ENCODE measurements around the gene AMPD2. TPM values are rescaled to one million over a fixed set of nuclear protein-coding genes. Genes with fewer than 3 reads are reported as not detected.

AMPD2 gene
- polyA plus RNA-seq, 3 donors, result 75.0 to 961 (median 117) TPM

- intact Hi-C loops (cut with micrococcal nuclease), result loop anchor here (2.0 to 10.0 kb wide), 3 partner anchors 131 to 370 kb away; partner anchors contain the start of gene AHCYL1 (in 1 of the 2)
- H2AFZ ChIP-seq (ENCODE audit: insufficient read depth, low read depth, low read length, poor library complexity, severe bottlenecking), result no peak overlapping the region
- TF ChIP-seq CTCF (IDR thresholded peaks at IDR 0.05), result no peak
- no CpG with 5 or more reads among the region's 2 CpGs for WGBS (ENCODE audit: insufficient coverage)
- no peak for DNase-seq
- H4K20me1 ChIP-seq (ENCODE audit: insufficient read depth, low read length), result no peaks in the 10 kb centered on the region
- peaks cover 16% of the 10 kb centered on the region for H3K4me1 Mint-ChIP-seq
- H3K79me2 ChIP-seq (ENCODE audit: insufficient read depth, low read length), result no peaks in the 10 kb centered on the region
- H3K9me3 Mint-ChIP-seq, result peaks cover 0 to 5% (median 0%) of the 10 kb centered on the region in 7 donors
- H3K9me3 ChIP-seq (replicated peaks in 1 of 2; ENCODE audit: control insufficient read depth in 1 of 2, insufficient read depth in 1 of 2, low read length in 2 of 2), result no peaks in the 10 kb centered on the region
- H3K9ac ChIP-seq (ENCODE audit: insufficient read depth, low read length, poor library complexity, severe bottlenecking), result no peak overlapping the region
- H3K27me3 ChIP-seq (ENCODE audit: control insufficient read depth in 2 of 2, insufficient read depth in 2 of 2, low read length in 2 of 2), result no peaks in the 10 kb centered on the region
- H3K27ac Mint-ChIP-seq, result peak overlapping the region in 2 of 7 donors; percentile 28 to 69
- H3K36me3 ChIP-seq (replicated peaks in 1 of 2; ENCODE audit: control insufficient read depth in 1 of 2, insufficient read depth in 2 of 2, low read length in 2 of 2), result no peaks in the 10 kb centered on the region
- no peak overlapping the region for H3K4me3 ChIP-seq (replicated peaks in 1 of 3; ENCODE audit: low read depth in 2 of 3, low read length in 3 of 3)
- peaks cover 3 to 8% (median 5%) of the 10 kb centered on the region in 3 donors for H3K27me3 Mint-ChIP-seq (ENCODE audit: low read depth in 3 of 3)
- H3K4me2 ChIP-seq (replicated peaks; ENCODE audit: extremely low read depth, low read length, poor library complexity, severe bottlenecking), result no peak overlapping the region
- peaks cover 7 to 14% of the 10 kb centered on the region in 2 donors for H3K4me1 ChIP-seq (ENCODE audit: control insufficient read depth in 1 of 2, insufficient read depth in 2 of 2, low read length in 2 of 2)
- no peak overlapping the region for H3K4me3 Mint-ChIP-seq
- H3K27ac ChIP-seq (ENCODE audit: low read depth in 1 of 2, low read length in 2 of 2), result no peak overlapping the region
- H3K36me3 Mint-ChIP-seq, result peaks cover 0 to 2% of the 10 kb centered on the region in 2 donors
Observed at GRCh38 chr1:109641861-109642260, 22.2 kb downstream of the AMPD2 start.

GRCh38 chr1:109642626-109643025 lies 23.0 kb downstream of the AMPD2 start:
- Histone ChIP-seq H3K27ac (ENCODE audit: low read depth in 1 of 2, low read length in 2 of 2) (no peak overlapping the region), H3K27me3 (ENCODE audit: control insufficient read depth in 2 of 2, insufficient read depth in 2 of 2, low read length in 2 of 2) (no peaks in the 10 kb centered on the region), H3K4me2 (replicated peaks; ENCODE audit: extremely low read depth, low read length, poor library complexity, severe bottlenecking) (no peak overlapping the region), H3K9ac (ENCODE audit: insufficient read depth, low read length, poor library complexity, severe bottlenecking) (no peak overlapping the region), H3K36me3 (replicated peaks in 1 of 2; ENCODE audit: control insufficient read depth in 1 of 2, insufficient read depth in 2 of 2, low read length in 2 of 2) (no peaks in the 10 kb centered on the region), H3K4me3 (replicated peaks in 1 of 3; ENCODE audit: low read depth in 2 of 3, low read length in 3 of 3) (no peak overlapping the region), H2AFZ (ENCODE audit: insufficient read depth, low read depth, low read length, poor library complexity, severe bottlenecking) (no peak overlapping the region), H3K4me1 (ENCODE audit: control insufficient read depth in 1 of 2, insufficient read depth in 2 of 2, low read length in 2 of 2) (peaks cover 7 to 14% of the 10 kb centered on the region in 2 donors), H4K20me1 (ENCODE audit: insufficient read depth, low read length) (no peaks in the 10 kb centered on the region), H3K79me2 (ENCODE audit: insufficient read depth, low read length) (no peaks in the 10 kb centered on the region), H3K9me3 (replicated peaks in 1 of 2; ENCODE audit: control insufficient read depth in 1 of 2, insufficient read depth in 1 of 2, low read length in 2 of 2) (no peaks in the 10 kb centered on the region)
- Mint-ChIP-seq H3K4me3 (no peak overlapping the region), H3K27ac (no peak overlapping the region), H3K27me3 (ENCODE audit: low read depth in 3 of 3) (peaks cover 3 to 8% (median 7%) of the 10 kb centered on the region in 3 donors), H3K36me3 (peaks cover 0 to 2% of the 10 kb centered on the region in 2 donors), H3K9me3 (peaks cover 0 to 5% (median 0%) of the 10 kb centered on the region in 7 donors), H3K4me1 (peaks cover 16% of the 10 kb centered on the region)
- intact Hi-C loops (cut with micrococcal nuclease), result loop anchor here (2.0 to 10.0 kb wide), 3 partner anchors 130 to 370 kb away; partner anchors contain the start of gene AHCYL1 (in 1 of the 2)
- peak in 1 of 3 donors; percentile 41 for DNase-seq
- no peak for TF ChIP-seq CTCF (IDR thresholded peaks at IDR 0.05)
- WGBS (ENCODE audit: insufficient coverage), result 83% methylated on average over 1 of the region's 3 CpGs
